M059J (cell line): ENCODE data around the gene GALNT13. TPM values are rescaled to one million over a fixed set of nuclear protein-coding genes. Genes with fewer than 3 reads are reported as not detected.
"Not testable (repeated sequence)": the region's sequence is repeated elsewhere in the genome, so short reads cannot be mapped to it uniquely, and the experiment has no call there.

Experiments
- DNase-seq: peaks from one replicate; pipeline ENCODE4 v3.0.0-alpha.2; 2012; ENCODE audit warnings: low read depth
- total RNA-seq: library from RNA; depleted of rRNA; stranded (reverse); fragments of >200 nt; shearing (Covaris generic); gene quantifications from 2 replicates; pipeline ENCODE4 v1.2.3, GENCODE V29; 2014

Gene GALNT13
- total RNA-seq, 1 experiment from 2014 or later: 0.05 TPM

DNA sequence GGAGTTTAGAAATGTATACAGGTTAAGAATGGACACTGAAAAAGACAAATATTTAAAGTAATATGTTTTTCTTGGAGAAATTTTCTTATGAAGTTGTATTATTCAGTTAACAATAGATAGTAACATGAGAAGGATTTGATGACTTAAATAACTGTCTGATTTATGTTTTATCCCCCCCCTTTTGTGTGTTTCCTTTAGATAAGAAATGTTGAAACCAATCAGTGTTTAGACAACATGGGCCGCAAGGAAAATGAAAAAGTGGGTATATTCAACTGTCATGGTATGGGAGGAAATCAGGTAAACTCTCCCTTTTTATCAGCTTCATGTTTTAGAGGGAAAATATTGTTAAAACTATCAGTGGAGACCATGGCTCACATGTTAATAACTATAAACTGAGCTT, 537.1 kb downstream of the GALNT13 start:
- no peak for DNase-seq

DNA sequence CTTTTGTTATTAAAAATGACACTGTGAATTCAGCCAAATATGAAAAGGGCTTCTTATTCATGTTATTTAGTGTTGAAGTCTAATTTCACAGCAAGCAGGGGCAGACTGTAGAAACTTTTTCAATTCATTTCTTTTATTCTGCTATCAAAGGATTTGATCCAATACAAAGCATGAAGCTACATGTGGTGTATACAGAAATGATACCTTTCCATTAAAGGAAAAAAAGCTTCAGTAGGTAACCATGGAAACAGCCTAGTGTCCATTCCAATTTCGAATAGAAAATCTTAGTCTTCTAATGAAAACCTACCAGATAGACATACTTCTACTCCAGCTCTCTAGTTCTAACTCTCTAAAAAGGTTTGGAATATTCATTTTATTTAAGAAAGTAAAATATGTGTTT, 550.5 kb downstream of the GALNT13 start:
- no peak for DNase-seq

DNA sequence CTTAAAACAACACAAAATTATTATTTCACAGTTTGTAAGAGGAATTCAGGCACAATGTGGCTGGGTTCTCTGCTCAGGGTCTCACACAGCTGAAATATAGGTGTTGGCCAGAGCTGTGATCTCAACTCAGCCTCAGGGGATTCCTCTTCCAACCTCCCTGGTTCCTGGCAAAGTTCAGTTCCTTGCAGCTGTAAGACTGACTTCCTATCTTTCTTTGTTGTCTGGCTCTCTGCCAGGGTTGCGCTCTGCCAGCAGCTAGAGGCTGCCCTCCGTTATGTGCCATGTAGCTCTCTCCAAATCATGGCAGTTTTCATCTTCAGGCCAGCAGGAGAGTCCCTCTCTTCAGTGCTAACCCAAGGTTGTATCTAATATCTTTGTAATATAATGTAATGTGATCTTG, 554.3 kb downstream of the GALNT13 start:
- no peak for DNase-seq

DNA sequence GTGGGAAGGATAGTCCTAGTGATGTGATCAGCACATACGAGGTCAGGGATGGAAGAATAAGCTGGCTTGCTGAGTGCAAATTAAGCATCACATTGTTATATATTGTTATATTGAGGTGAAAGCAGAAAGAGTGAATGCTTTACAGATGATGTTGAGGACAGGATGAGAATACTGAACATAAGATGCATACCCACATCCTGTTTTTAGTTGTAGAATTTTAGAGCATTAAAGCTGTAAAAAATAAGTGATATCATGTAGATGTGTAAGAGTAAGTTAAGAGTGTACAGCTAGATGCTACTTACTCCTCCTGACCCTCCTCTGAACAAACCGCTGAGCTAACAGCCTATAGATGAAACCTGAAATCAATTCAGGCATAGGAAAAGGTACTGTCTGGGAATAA, 555.7 kb downstream of the GALNT13 start:
- no peak for DNase-seq

DNA sequence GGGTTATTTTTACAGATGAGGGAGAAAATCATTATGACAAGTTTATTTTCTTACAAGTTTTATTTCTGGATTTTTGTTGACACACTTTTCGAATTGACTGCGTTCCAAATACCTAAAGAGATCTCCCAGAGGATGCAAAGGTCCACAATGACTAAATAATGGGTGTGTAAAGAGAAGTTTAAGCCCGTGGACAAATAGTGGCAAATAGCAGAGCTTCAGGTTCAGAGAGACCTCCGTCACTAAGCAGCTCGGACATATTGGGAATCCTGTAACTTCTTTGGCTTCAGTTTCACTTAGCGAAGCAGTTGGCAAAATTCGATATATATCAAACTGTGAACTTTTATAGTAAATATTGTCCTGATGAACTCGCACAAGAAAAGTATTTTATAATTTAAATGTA, 556.3 kb downstream of the GALNT13 start:
- DNase-seq: no peak

DNA sequence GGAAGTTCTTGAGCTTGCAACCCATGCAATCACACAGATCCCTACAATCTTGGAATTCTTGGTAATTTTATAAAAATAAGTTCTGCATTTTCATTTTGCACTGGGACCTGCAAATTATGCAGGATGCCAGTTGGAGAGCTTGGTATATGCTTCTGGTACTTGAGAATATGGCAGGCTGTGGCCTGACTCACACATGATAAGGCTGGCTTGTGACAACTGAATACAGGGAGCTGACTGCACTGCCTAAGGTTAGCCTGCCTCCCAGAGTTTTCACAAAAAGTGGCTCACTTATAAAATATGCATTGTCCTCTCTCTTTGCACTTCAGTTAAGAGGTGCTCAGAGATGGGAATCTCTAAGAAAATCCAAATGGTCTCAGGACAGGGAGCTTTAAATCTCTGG, 561.3 kb downstream of the GALNT13 start:
- no peak for DNase-seq

DNA sequence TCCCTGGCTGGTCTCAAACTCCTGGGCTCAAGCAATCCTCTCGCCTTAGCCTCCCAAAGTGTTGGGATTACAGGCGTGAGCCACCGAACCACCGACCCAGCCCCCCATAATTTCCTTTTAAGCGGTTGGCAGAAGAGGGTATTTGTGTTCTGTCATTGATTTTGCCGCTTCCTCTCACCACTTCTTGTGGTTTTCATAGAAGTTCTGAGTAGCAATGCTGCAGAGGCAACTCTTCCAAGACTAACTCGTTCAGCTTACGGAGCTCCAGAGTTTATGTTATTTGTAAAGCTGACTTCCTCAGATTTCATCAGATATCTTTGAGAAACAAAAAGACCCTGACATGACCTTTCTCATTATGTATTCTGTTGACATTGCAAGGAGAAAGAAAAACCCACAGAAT, 565.4 kb downstream of the GALNT13 start:
- DNase-seq: no peak

DNA sequence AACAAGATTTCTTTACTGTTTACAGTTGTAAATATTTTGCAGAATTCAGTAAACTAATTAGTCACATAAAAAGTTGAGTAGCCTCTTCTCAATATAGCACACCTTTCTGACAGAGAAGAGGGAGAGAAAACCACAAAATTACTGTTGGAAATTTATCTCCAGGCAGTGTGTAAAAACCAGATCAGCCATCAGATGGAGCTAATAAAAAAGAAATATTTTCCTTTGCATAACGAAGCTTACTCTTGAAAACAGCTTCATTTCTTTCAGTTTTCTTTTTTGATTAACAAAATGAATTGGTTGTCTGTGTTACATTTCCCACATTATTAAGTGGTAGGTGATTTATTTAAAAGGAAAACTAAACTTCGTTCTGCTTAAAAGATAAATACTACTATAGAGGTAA, 567.4 kb downstream of the GALNT13 start:
- no peak for DNase-seq

DNA sequence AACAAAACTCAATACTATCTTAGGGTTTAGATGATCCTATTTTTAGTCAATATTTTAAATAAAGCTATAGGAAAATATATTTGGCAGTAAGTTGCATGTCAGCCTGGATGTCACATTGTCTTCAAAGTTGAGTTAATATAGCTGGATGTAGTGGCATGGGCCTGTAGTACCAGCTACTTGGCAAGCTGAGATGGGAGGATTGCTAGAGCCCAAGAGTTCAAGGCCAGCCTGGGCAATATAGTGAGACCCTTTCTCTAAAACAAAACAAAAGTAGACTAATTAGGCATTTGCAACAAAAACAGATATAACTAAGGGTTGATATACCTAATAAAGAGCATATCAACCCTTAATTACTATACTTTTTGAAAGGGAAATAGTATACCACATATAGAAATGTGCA, 572.2 kb downstream of the GALNT13 start:
- DNase-seq: no peak

DNA sequence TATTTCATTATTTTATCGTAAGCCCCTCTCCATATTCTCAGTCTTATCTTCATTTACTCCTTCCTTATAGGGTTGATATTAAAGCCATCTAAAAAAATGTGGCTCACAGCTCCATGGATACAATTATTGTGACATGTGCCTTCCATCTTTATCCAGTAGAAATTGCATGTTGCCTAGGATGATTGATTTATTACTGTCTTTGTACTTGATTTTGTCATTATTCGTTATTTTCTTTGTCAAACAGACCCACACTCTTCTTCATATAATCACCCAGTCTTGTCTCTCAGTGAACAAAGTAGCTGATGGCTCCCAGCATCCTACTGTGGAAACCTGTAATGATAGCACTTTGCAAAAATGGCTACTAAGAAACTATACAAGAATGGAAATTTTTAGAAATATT, 574.6 kb downstream of the GALNT13 start:
- no peak for DNase-seq

DNA sequence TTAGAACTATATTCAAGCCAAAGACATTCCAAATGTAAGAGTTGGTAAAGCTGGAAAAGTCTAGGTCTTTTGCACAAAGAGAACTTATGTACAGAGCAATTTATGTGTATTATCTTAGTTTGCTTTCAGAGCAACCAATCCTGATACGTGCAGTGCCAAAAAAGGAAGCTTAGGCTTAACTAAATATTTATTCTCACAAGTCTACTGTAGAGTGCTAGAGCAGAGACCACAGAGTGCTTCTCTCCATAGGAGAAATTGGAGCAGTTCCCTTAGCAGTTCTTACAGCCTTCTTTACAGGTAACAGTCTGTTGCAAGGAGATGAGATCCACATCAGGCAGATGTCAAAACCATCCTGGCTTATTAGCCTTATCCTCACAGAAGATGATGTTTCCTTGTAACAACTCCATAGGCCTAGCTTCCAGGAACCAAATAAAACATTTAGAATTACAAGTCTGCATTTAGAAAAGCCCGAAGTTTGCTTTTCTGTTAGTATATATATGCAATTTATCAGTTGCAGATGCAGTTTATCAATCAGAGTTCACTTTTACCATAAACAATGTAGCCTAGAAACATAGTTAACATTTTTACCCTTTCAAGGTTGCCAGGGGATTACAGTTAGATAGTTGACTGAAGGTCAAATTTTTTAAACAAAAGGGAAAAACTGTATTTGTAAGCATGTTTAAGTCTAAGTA, 576.2 kb downstream of the GALNT13 start:
- DNase-seq: no peak

DNA sequence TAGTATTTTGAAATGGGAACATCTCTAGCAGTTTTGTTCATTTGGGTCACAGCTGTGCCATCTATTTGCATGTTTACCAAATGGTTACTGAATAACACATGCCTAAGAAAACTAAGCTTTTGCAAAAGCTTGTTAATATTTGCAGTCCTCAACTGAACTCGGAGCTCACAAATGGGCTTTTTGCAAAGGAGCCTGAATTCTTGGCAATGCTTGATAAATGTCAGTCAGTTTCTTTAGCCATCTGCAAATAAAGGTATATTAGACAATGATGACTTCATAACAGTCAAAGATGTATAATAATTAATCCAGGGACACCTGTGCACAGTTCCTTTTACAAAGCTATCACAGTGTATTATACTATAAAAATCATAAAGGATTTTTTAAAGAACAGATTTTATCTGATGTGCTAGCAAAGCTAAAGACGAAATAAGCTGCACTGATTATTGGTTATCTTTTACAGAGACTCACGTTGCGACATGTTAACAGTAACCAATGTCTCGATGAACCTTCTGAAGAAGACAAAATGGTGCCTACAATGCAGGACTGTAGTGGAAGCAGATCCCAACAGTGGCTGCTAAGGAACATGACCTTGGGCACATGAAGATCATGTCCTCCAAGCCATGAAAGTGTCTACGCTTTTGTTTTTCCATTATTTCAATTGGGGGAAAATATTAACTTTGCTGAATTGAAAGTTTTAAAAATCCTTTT, 578.4 kb downstream of the GALNT13 start:
- no peak for DNase-seq

DNA sequence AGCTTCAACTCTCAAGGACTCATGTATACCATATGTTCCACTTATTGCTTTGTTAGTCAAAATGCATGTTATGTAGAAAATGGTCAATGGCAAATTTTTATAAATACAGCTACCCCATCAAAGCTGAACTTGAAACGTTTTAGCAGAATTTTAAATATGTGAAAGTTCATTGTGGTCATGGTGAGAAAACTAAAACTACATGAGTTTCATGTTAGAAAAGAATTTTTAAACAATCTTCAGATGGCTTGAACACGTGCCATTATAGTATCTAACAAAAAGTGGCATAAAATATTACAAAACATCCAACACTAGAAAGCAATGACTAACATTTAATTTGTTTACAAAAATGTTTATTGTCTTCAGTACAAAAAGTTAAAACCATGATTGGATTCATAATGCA, 580.7 kb downstream of the GALNT13 start:
- no peak for DNase-seq

DNA sequence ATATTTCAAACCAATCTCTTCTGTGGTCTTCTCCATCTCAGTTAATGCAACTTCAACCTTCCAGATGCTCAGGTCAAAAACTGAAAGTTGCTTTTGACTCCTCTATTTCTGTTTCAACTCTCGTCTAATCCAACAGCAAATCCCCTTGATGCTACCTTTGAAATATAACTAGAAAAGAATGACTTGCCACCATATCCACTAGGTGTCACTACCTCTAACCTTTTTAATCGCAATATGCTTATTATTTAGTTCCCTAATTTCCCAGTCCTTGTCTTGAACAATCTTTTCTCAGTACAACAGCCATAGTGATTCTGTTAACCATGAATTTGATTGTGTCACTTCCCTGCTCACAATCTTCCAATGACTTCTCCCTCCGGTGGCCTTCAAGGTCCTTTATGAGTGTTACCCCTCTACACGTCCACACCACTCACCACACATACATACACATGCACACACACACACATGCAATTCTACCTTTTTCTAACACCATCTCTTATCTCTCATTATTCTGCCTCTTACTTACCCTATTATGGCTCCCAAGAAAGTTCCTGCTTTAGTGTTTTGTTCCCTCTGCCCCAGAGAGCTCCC, 581.3 kb downstream of the GALNT13 start:
- DNase-seq: peak; percentile 1

DNA sequence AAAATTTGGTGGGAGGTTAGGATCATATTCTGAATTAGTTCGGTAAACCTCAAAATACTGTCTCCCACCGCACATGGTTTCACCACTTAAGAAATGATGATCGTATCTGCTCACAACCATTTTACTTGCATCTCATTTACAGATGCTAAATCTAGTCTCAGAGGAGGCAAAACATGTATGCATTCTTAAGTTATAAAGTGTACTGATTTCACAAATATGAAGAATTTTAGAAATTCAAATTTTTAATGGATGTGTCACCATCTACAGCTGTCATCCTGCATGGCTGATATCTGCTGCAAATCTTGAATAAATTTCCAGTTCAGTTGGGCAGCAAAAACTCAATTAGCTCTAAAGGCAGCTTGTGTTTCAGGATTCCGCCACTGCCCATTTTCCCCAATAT, 583.4 kb downstream of the GALNT13 start:
- no peak for DNase-seq

DNA sequence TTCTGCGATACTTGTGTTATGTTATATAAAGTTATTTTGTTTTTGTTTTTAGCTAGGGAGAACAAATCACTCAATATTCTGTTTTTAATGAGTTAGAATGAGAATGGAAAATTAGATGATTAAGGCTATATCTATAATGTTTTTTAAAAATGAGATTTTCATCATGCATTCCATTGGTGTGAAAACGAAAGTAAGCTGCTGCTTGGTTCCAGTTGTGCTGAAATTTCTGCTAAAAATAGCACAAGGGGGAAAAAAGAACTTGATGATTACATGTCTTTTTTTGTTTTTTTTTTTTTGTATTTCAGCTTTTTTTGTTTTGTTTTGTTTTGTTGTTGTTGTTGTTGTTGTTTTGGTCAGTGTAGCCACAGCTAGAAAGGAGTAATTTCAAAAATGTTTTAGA, 584.1 kb downstream of the GALNT13 start:
- DNase-seq: no peak

DNA sequence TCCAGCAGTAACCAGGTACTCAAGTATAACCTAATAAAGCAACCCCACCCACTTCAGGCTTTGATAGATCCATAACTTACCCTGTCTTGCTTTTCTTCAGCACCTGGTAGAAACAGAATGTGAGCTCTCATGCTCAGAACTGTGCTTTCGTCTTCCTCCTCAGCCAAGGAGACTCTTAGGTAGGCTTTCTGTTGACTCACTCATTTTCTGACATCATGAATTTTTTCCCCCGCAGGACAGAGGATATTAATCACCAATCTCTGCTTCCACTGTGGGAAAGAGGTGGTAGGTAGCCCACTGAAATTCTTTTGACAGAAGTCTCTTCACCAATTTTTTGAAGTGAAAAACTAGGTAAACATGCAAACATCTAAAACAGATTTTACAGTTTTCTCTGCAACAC, 585.6 kb downstream of the GALNT13 start:
- DNase-seq: no peak

DNA sequence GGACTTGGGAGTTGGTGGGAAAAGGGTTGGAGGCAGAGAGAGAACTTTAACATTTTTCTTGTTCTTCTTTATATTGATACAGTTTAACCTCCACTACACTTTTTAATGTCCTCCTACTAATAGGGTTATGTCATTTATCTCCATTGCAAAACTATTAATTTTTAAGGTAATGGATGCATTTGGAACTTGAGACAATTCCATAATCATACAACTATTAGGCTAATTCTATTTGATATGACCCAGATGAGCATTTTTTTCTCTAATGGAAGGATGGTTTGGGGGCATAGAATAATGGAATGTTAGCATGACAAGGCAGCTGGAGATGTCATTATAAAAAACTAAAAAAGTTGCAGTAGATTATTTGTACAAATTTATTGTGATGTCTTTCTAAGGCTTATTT, 587.6 kb downstream of the GALNT13 start:
- no peak for DNase-seq

DNA sequence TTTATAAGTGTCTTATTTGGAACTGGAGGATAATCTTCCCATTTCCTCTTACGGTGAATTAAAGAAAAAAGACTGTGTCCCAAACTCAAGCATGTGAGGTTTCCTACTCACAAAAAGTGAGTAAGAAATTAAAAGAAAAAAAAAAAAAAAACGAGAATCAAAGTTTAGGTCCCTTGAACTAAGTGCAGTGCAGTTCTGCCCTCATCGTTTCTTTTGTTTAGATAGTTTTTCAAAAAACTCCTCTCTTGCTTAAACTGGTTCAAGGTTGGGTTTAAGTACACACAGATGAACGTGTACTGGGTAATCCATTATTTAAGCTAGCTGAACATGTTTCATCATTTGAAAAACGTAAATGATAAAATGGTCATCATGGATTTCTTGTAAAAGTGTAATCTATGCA, 590.9 kb downstream of the GALNT13 start:
- DNase-seq: no peak

DNA sequence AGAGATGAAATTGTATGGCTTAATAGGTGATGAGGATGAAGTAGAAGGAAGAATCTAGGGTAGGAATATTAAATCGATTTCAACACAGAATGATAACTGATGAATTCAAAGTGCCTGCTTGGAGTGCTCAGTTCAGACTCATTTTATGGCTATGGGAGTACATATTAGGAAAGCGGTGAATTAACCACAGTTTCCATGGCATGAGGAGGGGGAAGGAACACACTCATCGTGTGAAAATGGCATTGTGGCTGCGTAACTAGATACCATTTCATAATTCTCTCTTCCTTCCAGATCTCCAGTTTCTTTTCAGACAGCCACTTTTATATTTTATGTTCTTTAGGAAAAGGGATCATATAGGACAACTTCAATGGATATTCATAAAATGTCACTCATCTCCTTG, 594.5 kb downstream of the GALNT13 start:
- no peak for DNase-seq

DNA sequence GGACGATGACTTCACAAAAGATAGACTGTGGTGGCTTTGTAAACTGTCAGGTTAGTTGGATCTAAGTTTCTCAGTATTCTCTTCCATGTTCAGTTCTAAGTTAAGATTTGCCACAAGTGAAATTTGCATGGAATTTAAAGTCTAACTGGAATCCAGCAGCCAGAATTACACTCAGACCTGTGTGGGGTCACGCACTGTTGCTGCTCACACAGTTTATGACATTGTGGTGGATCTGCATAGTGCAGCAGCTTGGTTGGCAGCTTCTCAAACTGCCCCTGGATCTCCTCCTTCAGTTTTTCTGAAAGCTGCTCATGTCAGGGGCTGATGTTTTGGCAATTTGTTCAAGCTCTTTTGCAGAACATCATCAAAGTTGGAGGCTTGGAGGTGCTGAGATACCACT, 598.7 kb downstream of the GALNT13 start:
- DNase-seq: no peak

DNA sequence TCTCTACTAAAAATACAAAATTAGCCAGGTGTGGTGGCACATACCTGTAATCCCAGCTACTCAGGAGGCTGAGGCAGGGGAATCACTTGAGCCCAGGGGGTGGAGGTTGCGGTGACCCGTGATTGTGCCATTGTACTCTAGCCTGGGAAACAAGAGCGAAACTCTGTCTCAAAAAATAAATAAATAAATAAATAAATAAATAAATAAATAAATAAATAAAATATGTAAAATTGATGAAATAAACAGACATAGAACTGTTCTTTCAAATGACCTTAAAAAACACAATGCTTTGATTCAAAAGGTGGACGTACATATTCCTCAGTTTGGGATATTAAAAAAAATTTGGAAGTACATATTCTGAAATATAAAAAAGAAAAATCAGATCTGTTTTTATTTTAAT, 599.8 kb downstream of the GALNT13 start:
- not testable (repeated sequence) for DNase-seq

DNA sequence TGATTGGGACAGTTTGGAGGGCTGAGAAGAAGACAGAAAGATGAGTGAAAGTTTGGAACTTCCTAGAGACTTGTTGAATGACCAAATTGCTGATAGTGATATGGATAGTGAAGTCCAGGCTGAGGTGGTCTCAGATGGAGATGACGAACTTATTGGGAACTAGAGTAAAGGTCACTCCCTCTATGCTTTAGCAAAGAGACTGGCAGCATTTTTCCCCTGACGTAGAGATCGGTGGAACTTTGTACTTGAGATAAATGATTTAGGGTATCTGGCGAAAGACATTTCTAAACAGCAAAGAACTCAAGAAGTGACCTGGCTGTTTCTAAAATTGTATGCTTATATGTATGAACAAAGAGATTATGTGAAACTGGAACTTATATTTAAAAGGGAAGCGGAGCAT, 605.6 kb downstream of the GALNT13 start:
- DNase-seq: no peak
